Aorta (tissue), 5 donors: ENCODE results near the gene ZNF831. TPM values are rescaled to one million over a fixed set of nuclear protein-coding genes. Genes with fewer than 3 reads are reported as not detected.
A peak's percentile ranks its signal among the peaks of the same experiment; 100 is the strongest.

Source experiments
- ATAC-seq: fragments of 200-7000 bp; cut with Tn5 transposase; one replicate; pipeline ENCODE4 v1.9.1; 2022; ENCODE audit warnings: moderate library complexity; ENCODE audit not compliant: low FRiP score
- DNase-seq, 2 donors: peaks; one replicate each; pipeline ENCODE4 v3.0.0-alpha.2; 2020
- H3K27ac ChIP-seq, 2 donors: one replicate each; pipeline ENCODE4 v1.5.1; 2013; ENCODE audit warnings: low read length in 2 of 2, mild to moderate bottlenecking in 2 of 2, moderate library complexity in 2 of 2, control low read depth in 1 of 2, inconsistent platforms in 1 of 2, low read depth in 1 of 2
- H3K27me3 ChIP-seq, 2 donors: one replicate each; pipeline ENCODE4 v1.6.1; 2013; ENCODE audit warnings: control low read depth in 1 of 2, low read length in 1 of 2, mild to moderate bottlenecking in 1 of 2, moderate library complexity in 1 of 2; ENCODE audit not compliant: insufficient read depth in 2 of 2, control insufficient read depth in 1 of 2
- H3K36me3 ChIP-seq, 2 donors: one replicate each; pipeline ENCODE4 v1.6.1; 2013; ENCODE audit warnings: control low read depth in 1 of 2, low read length in 1 of 2, mild to moderate bottlenecking in 1 of 2; ENCODE audit not compliant: insufficient read depth in 2 of 2, control insufficient read depth in 1 of 2
- H3K4me1 ChIP-seq, 2 donors: one replicate each; pipeline ENCODE4 v1.6.1; 2013; ENCODE audit warnings: low read length in 2 of 2, control low read depth in 1 of 2, mild to moderate bottlenecking in 1 of 2, moderate library complexity in 1 of 2; ENCODE audit not compliant: insufficient read depth in 2 of 2, control insufficient read depth in 1 of 2
- H3K4me3 ChIP-seq, 2 donors: one replicate each; pipeline ENCODE4 v1.5.1; 2013; ENCODE audit warnings: low read length in 2 of 2, control low read depth in 1 of 2, mild to moderate bottlenecking in 1 of 2
- H3K9me3 ChIP-seq: one replicate; pipeline ENCODE4 v1.6.1; 2013; ENCODE audit warnings: mild to moderate bottlenecking, low read length; ENCODE audit not compliant: control insufficient read depth
- WGBS, 2 donors: extraction: QIAGEN DNeasy Blood & Tissue Kit; methylation state at CpG; one replicate each; pipeline ENCODE4 v1.1.7; 2013; 5-methylcytosine and 5-hydroxymethylcytosine counted together
- intact Hi-C, 2 donors: fragments of 100-400 bp; cut with DNase I; formaldehyde crosslinking; loops; one replicate each; pipeline versions ENCODE4 v1.14.2 to v1.15.0; 2022
- polyA plus RNA-seq, 2 donors: library from polyadenylated mRNA; stranded (reverse); fragments of 200-250 nt; gene quantifications; one replicate each; pipeline ENCODE4 v1.2.3, GENCODE V29; 2013
- total RNA-seq, 2 donors: library from RNA; stranded (reverse); fragmentation: NEBNext Ultra II Directional; extraction: Animal tissue kit (Norgen Biotek cat#: 25700); gene quantifications; one replicate each; pipeline ENCODE4 v1.2.1, GENCODE V29; 2021
- donor health status: healthy with polysubstance abuse.
- donor health status: Bipolar disorder and iron deficiency.
- donor health status: DM: no; HTN: no; CAD: no.
- donor health status: DM: no; HTN: no; CAD: no.
- donor health status: DM: yes; HTN: yes; CAD: no.

ZNF831 gene
- total and polyA plus RNA-seq, 4 donors = 0.03 to 0.68 (median 0.57) TPM; not detected in 1

DNA sequence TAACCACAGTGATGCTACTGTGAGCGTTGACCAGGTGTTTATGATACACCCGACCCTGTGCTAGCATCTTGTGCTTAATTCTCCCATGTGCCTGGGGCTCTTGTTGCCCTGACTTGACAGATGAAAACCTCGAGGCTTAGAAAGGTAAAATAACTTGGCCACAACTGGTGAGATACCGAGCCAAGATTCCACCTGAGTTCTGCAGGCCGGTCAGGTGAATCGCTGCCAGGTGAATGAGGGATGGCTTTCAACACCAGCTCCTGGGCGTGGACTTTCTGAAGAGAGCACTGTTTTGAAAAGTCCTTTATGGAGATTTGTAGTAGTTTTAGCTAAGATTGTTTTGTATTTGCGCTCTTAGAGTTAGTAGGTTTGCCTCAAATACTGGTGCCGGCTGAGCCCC lies 12.2 kb upstream of the ZNF831 start:
- H3K36me3 ChIP-seq = no peaks in the 10 kb centered on the region
- WGBS, 2 donors = 94 to 97% methylated on average over 9 of the region's 9 CpGs
- intact Hi-C loops = loop anchor here in 1 of 2 donors (10.0 kb wide), 1 partner anchor 267 kb away; no protein-coding TSS in a partner anchor
- peaks cover 0 to 3% of the 10 kb centered on the region in 2 donors for H3K4me1 ChIP-seq
- DNase-seq = no peak
- H3K4me3 ChIP-seq = no peak overlapping the region
- H3K27ac ChIP-seq = no peak overlapping the region
- H3K27me3 ChIP-seq = no peaks in the 10 kb centered on the region
- H3K9me3 ChIP-seq = no peaks in the 10 kb centered on the region
- ATAC-seq = no peak

DNA sequence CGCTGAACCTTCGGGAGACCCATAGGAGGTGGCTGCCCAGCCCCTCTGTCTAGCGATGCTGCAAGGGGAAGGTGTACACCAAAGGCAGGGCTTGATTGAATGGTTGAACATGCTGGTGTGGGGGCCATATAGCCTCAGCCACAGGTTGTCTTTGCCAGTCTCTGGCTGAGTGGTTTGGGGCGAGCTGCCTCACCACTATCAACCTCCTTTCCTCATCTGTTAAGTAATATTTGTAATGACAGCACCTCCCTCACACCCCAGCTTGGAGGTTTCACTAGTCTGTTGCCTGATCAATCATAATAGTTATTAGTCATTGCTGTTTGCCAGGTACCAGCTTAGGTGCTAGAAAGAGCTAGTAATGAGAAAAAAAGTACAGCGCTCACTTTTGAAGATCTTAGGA lies 11.8 kb upstream of the ZNF831 start:
- Histone ChIP-seq H3K27ac (no peak overlapping the region), H3K4me3 (no peak overlapping the region), H3K9me3 (no peaks in the 10 kb centered on the region), H3K36me3 (no peaks in the 10 kb centered on the region), H3K27me3 (no peaks in the 10 kb centered on the region), H3K4me1 (peaks cover 0 to 3% of the 10 kb centered on the region in 2 donors)
- ATAC-seq (no peak), DNase-seq (no peak)
- 97% methylated on average over 5 of the region's 5 CpGs for WGBS, 2 donors
- intact Hi-C loops = loop anchor here in 1 of 2 donors (10.0 kb wide), 1 partner anchor 267 kb away; no protein-coding TSS in a partner anchor

DNA sequence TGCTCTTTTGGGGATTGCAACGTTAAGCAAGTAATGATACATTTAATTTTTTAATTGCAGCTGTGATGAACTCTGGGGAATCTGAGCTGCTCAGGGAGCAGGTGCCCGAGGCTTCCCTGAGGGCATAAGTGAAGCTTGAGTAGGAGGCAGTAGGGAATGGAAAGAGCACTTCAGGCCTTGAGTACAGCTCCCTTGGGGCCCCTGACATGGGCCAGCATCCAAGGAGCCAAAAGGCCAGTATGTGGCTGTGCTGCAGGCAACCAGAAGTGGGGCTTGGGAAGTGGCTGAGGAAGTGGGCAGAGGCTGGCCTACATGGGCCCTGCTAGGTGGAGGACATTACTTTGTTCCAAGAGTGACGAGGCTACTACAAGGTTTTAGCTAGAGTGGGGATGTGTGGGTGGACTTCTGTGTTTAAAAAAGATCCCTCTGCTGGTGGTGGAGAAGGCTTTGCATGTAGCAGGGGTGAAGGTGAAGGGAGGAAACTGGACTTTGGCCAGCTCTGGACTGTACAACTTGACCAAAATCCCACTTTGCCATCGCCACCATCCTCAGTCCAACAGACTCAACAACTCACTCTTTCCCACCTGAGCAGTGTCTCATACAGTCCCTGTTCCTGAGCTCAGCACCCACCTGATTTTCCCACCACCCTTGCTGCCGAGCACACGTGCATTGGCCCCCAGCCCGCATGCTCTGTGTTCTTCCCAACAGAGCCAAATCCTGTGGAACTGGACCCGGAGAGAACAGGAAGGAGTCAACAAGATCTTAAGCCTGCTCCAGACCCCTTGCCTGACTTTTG lies 10.9 kb upstream of the ZNF831 start:
- Histone ChIP-seq H3K27me3 (no peaks in the 10 kb centered on the region), H3K36me3 (no peaks in the 10 kb centered on the region), H3K4me1 (no peaks in the 10 kb centered on the region), H3K27ac (no peak overlapping the region), H3K4me3 (no peak overlapping the region), H3K9me3 (no peaks in the 10 kb centered on the region)
- 40 to 41% methylated on average over 8 of the region's 8 CpGs for WGBS, 2 donors
- no peak for ATAC-seq
- DNase-seq = no peak
- intact Hi-C loops = loop anchor here in 1 of 2 donors (10.0 kb wide), 1 partner anchor 268 kb away; no protein-coding TSS in a partner anchor

DNA sequence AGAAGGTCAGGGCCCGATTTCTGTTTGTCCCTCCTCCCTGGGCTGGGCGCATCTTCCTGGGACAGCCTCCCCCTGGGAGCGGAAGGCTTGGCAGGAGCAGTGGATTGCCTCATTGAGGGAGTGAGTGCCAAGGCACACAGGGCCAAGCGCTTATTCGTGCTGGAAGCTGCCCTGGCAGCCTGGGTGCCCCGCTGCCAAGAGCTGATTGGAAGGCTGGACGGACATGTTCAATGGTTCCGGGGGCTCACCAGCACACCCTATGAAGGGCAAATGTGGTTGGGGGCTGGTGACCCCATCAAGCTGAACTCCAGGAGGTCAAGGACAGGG lies 10.3 kb upstream of the ZNF831 start:
- Histone ChIP-seq H3K27me3 (no peaks in the 10 kb centered on the region), H3K36me3 (no peaks in the 10 kb centered on the region), H3K4me3 (no peak overlapping the region), H3K9me3 (no peaks in the 10 kb centered on the region), H3K4me1 (no peaks in the 10 kb centered on the region), H3K27ac (peak overlapping the region in 1 of 2 donors; percentile 14)
- ATAC-seq (peak; percentile 81), DNase-seq (peak; percentile 69 to 89)
- intact Hi-C loops = loop anchor here in 1 of 2 donors (10.0 kb wide), 1 partner anchor 269 kb away; no protein-coding TSS in a partner anchor
- 7 to 11% methylated on average over 8 of the region's 8 CpGs for WGBS, 2 donors

DNA sequence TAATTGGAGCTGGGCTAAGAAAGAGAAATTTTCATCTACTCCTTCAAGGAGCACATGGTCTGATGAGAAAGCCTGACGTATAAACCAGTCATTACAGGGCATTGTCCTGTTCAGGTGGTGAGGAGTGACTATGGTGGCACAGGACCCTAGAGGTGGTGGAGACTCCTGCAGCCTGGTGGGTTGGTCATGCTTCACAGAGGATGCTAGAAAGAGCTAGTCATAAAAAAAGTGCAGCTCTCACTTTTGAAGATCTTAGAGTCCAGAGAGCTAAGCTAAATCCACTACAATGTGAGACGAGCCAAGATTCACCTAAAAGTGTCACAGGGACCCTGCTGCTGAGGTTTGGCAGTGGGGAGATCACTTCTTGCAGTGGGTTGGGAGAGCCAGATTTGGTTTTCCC lies 9.8 kb upstream of the ZNF831 start:
- 57 to 62% methylated on average over 2 of the region's 2 CpGs for WGBS, 2 donors

DNA sequence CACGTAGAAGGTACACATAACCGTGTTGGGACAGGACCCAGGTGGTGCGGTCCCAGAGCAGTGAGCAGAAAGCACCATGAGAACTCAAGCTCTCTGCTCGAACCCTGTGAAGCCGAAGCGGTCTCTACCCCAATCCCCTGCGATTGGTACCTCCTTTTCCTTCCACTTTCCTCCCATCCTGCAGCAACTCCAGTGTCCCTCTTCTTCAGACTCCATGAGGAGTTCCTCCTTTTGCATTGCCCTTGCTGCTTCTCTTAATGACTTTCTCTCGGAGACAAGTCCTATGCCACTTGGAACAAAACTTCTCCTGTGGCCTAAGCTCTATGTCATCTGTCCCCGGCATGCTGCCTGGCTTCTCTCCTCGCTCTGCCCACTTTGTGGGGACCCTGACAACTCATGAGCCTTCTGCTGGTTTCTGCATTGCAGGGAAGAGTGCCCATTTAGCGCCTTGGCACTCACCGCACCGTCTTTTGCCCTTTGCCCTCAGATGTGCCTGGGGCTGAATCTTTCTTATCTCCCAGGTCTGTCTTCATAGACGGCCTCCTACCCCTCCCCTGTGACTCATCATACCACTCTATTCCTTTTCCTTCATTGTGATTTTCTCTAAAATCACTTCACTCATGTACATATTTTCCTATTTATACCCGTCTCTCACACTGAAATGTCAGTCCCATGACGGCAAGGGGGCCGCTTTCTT lies 9.2 kb upstream of the ZNF831 start:
- Histone ChIP-seq H3K4me1 (no peaks in the 10 kb centered on the region), H3K27me3 (no peaks in the 10 kb centered on the region), H3K4me3 (no peak overlapping the region), H3K27ac (no peak overlapping the region), H3K36me3 (no peaks in the 10 kb centered on the region), H3K9me3 (no peaks in the 10 kb centered on the region)
- WGBS, 2 donors = 94 to 95% methylated on average over 17 of the region's 17 CpGs
- DNase-seq (no peak), ATAC-seq (no peak)
- intact Hi-C loops = loop anchor here in 1 of 2 donors (10.0 kb wide), 1 partner anchor 270 kb away; no protein-coding TSS in a partner anchor

More for the DNA sequence above, 9.8 kb upstream of the ZNF831 start:
- no peak for DNase-seq
- no peaks in the 10 kb centered on the region for H3K9me3 ChIP-seq
- no peaks in the 10 kb centered on the region for H3K27me3 ChIP-seq
- H3K4me1 ChIP-seq = no peaks in the 10 kb centered on the region
- H3K4me3 ChIP-seq = no peak overlapping the region
- H3K27ac ChIP-seq = no peak overlapping the region
- no peak for ATAC-seq
- no peaks in the 10 kb centered on the region for H3K36me3 ChIP-seq
- intact Hi-C loops = loop anchor here in 1 of 2 donors (10.0 kb wide), 1 partner anchor 269 kb away; no protein-coding TSS in a partner anchor

DNA sequence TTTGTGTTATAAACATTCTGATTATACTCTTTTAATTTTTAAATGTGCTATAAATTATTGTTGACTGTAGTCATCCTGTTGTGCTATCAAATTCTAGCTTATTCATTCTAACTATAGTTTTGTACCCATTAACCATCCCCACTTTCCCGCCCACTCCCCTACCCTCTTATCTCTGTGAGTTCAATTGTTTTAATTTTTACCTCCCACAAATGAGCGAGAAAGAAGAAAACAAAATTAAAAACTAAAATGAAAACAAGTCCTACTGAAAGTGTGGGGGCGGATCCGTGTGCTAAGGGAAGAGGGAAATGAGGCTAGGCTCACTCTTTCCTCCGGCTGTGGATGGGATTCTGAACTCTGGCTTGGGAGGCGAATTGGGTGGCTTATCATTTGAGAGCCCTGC lies 6.6 kb upstream of the ZNF831 start:
- Histone ChIP-seq H3K4me3 (no peak overlapping the region), H3K27me3 (no peaks in the 10 kb centered on the region), H3K36me3 (no peaks in the 10 kb centered on the region), H3K4me1 (no peaks in the 10 kb centered on the region), H3K27ac (no peak overlapping the region), H3K9me3 (no peaks in the 10 kb centered on the region)
- ATAC-seq (no peak), DNase-seq (no peak)
- WGBS, 2 donors = 92% methylated on average over 6 of the region's 6 CpGs
- intact Hi-C loops = loop anchor here in 1 of 2 donors (10.0 kb wide), 1 partner anchor 272 kb away; no protein-coding TSS in a partner anchor

DNA sequence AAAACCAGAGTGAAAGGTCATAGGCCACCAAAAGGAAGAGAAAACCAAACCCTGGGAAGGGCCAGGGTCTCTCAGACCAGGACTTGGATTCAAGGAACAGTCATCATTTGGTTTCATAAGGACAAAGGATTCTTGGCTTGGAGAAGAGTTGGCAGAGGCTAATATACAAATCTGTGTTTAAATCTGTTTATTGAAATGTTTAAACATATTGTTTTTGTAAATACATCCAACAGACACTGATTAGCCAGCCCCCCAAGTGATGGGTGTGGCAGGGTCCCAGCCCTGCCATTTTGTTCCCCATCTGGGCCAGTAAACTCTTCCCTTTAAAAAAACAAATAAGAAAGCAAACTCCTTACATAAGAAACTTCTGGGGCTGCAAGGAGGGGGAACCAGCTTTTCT lies 6.1 kb upstream of the ZNF831 start:
- DNase-seq = no peak
- H3K27ac ChIP-seq = no peak overlapping the region
- intact Hi-C loops = loop anchor here in 1 of 2 donors (10.0 kb wide), 1 partner anchor 273 kb away; no protein-coding TSS in a partner anchor

More for the DNA sequence above, 6.1 kb upstream of the ZNF831 start:
- H3K4me3 ChIP-seq = no peak overlapping the region
- H3K9me3 ChIP-seq = no peaks in the 10 kb centered on the region
- H3K36me3 ChIP-seq = no peaks in the 10 kb centered on the region
- ATAC-seq = no peak
- no peaks in the 10 kb centered on the region for H3K4me1 ChIP-seq
- H3K27me3 ChIP-seq = no peaks in the 10 kb centered on the region
